ENCODE data around the gene ANTXR2.
"Not testable (repeated sequence)": the region's sequence is repeated elsewhere in the genome, so short reads cannot be mapped to it uniquely, and the experiment has no call there.

Gene ANTXR2
- total RNA-seq, result 92.4 to 108 (median 106) reads per million in 3 donors

DNA sequence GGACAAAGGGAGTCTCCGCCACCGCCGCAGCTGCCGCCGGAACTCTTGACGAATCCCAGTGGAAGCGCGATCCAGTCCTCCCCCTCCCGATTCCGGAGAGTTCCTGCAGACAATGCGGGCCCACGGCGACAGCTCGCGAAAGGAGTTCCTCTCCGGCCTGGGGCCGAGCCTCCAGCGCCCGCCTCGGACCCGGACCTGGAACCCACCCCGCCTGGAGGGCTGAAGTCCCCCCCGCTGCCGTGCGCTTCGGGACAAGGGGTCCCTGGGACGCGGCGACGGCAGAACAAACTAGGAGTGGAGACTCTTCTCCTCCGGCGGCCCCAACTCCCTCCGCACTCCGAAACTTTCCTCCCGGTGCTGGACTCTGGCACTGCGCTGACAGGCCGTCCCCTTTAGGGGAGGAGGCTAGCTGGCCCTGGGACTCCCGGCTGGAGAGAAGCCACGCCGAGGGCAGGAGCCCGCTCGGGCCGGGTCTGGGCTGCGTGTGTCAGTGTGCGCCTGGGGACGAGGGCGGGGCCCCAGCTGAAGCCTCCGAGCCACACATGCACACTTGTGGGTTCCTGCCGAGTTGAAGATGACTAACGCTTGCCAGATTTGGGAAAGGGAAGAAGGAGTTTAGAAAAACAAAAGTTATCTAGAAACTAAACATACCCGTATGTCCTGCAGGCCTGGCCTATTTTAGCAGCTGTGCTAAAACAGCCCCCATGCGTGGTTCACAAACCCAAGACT, at the start of gene ANTXR2:
ANTXR2 (minus strand) TSS at position 486 of the 729 bp plus-strand sequence. CDS start 669 bp downstream, outside the sequence.
- Histone ChIP-seq H3K4me1 (ENCODE audit: control insufficient read depth, insufficient read depth, low read length, poor library complexity, severe bottlenecking) (peaks cover 19% of the 10 kb centered on the region), H3K36me3 (ENCODE audit: control insufficient read depth, insufficient read depth, low read length) (no peaks in the 10 kb centered on the region), H3K9me3 (ENCODE audit: control insufficient read depth, low read length) (no peaks in the 10 kb centered on the region), H3K27ac (ENCODE audit: insufficient read depth, low read length, poor library complexity, severe bottlenecking) (peak within 1 kb of the TSS; percentile 95), H3K4me3 (ENCODE audit: insufficient read depth, low read depth, low read length, poor library complexity, severe bottlenecking) (peak within 1 kb of the TSS; percentile 93), H3K27me3 (replicated peaks; ENCODE audit: control insufficient read depth, insufficient read depth, low read length, poor library complexity, severe bottlenecking) (no peaks in the 10 kb centered on the region)
- peak; percentile 48 to 64 (median 56) for DNase-seq

DNA sequence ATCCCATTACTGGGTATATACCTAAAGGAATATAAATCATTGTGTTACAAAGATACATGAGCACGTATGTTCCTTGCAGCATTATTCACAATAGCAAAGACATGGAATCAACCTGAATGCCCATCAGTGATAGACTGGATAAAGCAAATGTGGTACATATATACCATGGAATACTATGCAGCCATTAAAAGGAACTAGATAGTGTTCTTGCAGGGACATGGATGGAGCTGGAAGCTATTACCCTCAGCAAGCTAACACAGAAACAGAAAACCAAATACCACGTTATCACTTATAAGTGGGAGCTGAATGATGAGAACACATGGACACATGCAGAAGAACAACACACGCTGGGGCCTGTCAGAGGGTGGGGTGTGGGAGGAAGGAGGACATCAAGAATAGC, 48.8 kb upstream of the ANTXR2 start:
- H3K27me3 ChIP-seq (replicated peaks; ENCODE audit: control insufficient read depth, insufficient read depth, low read length, poor library complexity, severe bottlenecking); H3K4me3 ChIP-seq (ENCODE audit: insufficient read depth, low read depth, low read length, poor library complexity, severe bottlenecking); DNase-seq: not testable (repeated sequence)

DNA sequence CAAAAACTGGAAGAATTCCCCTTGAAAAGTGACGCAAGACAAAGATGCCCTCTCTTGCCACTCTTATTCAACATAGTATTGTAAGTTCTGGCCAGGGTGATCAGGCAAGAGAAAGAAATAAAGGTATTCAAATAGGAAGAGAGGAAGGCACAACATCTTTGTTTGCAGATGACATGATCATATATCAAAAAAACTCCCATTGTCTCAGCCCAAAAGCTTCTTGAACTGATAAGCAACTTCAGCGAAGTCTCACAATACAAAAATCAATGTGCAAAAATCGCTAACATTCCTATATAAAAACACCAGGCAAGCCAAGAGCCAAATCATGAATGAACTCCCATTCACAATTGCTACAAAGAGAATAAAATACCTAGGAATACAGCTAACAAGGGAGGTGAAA, 46.6 kb upstream of the ANTXR2 start:
- H3K36me3 ChIP-seq (ENCODE audit: control insufficient read depth, insufficient read depth, low read length); H3K27me3 ChIP-seq (replicated peaks; ENCODE audit: control insufficient read depth, insufficient read depth, low read length, poor library complexity, severe bottlenecking); H3K4me1 ChIP-seq (ENCODE audit: control insufficient read depth, insufficient read depth, low read length, poor library complexity, severe bottlenecking); H3K27ac ChIP-seq (ENCODE audit: insufficient read depth, low read length, poor library complexity, severe bottlenecking); H3K4me3 ChIP-seq (ENCODE audit: insufficient read depth, low read depth, low read length, poor library complexity, severe bottlenecking); H3K9me3 ChIP-seq (ENCODE audit: control insufficient read depth, low read length); DNase-seq: not testable (repeated sequence)

More for the DNA sequence above, 48.8 kb upstream of the ANTXR2 start:
- not testable (repeated sequence) for H3K9me3 ChIP-seq (ENCODE audit: control insufficient read depth, low read length); H3K27ac ChIP-seq (ENCODE audit: insufficient read depth, low read length, poor library complexity, severe bottlenecking); H3K36me3 ChIP-seq (ENCODE audit: control insufficient read depth, insufficient read depth, low read length)
- H3K4me1 ChIP-seq (ENCODE audit: control insufficient read depth, insufficient read depth, low read length, poor library complexity, severe bottlenecking), result peaks cover 20% of the 10 kb centered on the region

DNA sequence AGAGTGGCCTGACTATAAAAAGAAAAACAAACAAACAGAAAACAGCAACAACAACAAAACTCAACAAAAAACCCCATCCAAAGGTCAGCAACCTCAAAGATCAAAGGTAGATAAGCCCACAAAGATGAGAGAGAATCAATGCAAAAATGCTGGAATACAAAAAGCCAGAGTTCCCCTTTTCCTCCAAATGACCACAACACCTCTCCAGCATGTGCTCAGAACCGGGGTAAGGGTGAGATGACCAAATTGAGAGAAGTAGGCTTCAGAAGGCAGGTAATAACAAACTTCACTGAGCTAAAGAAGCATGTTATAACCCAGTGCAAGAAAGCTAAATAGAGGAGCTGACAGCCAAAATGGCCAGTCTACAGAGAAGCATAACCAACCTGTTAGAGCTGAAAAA, 43.5 kb upstream of the ANTXR2 start:
- H3K27ac ChIP-seq (ENCODE audit: insufficient read depth, low read length, poor library complexity, severe bottlenecking), result no peak overlapping the region
- no peaks in the 10 kb centered on the region for H3K36me3 ChIP-seq (ENCODE audit: control insufficient read depth, insufficient read depth, low read length)
- no peaks in the 10 kb centered on the region for H3K4me1 ChIP-seq (ENCODE audit: control insufficient read depth, insufficient read depth, low read length, poor library complexity, severe bottlenecking)
- no peaks in the 10 kb centered on the region for H3K27me3 ChIP-seq (replicated peaks; ENCODE audit: control insufficient read depth, insufficient read depth, low read length, poor library complexity, severe bottlenecking)
- no peaks in the 10 kb centered on the region for H3K9me3 ChIP-seq (ENCODE audit: control insufficient read depth, low read length)
- DNase-seq, result no peak
- H3K4me3 ChIP-seq (ENCODE audit: insufficient read depth, low read depth, low read length, poor library complexity, severe bottlenecking), result no peak overlapping the region

DNA sequence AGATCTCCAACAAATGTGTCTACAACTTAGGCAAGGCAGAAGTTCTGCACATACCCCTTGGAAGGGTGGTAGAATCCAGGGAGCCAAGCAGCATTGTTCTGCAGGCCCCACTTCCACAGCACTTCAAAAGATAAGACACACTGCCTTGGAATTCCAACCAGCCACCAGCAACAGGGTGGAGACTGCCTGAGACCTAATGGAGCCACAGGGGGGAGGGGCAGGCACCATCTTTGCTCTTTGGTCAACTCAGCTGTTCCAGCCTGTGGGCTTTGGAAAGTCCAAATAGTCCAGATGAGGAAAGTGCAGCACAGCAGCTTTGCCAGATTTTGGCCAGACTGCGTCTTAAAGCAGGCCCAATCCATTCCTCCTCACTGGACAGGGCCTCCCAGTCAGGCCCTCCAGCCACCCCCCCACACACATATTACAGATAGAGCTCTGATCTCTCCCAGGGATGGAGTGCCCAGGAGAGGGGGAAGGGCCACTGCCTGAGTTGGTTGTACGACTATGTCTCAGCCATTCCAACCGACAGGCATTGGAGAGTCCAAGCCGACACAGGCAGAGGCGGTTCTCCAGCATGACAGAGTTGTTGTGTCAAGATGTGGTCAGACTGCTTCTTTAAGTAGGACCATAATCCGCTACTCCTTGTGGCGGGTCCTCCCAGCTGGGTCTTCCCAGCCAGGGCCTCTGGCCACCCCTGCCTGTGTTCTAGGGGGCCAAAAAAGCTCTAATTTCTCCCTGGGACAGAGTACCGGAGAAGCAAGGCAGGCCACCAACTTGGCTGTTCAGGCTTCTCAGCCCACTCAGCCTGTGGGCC, 42.5 kb upstream of the ANTXR2 start:
- Histone ChIP-seq H3K4me1 (ENCODE audit: control insufficient read depth, insufficient read depth, low read length, poor library complexity, severe bottlenecking) (no peaks in the 10 kb centered on the region), H3K27me3 (replicated peaks; ENCODE audit: control insufficient read depth, insufficient read depth, low read length, poor library complexity, severe bottlenecking) (no peaks in the 10 kb centered on the region), H3K36me3 (ENCODE audit: control insufficient read depth, insufficient read depth, low read length) (no peaks in the 10 kb centered on the region), H3K4me3 (ENCODE audit: insufficient read depth, low read depth, low read length, poor library complexity, severe bottlenecking) (no peak overlapping the region), H3K27ac (ENCODE audit: insufficient read depth, low read length, poor library complexity, severe bottlenecking) (no peak overlapping the region), H3K9me3 (ENCODE audit: control insufficient read depth, low read length) (no peaks in the 10 kb centered on the region)
- DNase-seq, result no peak

- no peak overlapping the region for H3K27ac ChIP-seq (ENCODE audit: insufficient read depth, low read length, poor library complexity, severe bottlenecking)
- no peak for DNase-seq
- no peaks in the 10 kb centered on the region for H3K4me1 ChIP-seq (ENCODE audit: control insufficient read depth, insufficient read depth, low read length, poor library complexity, severe bottlenecking)
- no peaks in the 10 kb centered on the region for H3K9me3 ChIP-seq (ENCODE audit: control insufficient read depth, low read length)
- no peak overlapping the region for H3K4me3 ChIP-seq (ENCODE audit: insufficient read depth, low read depth, low read length, poor library complexity, severe bottlenecking)
- no peaks in the 10 kb centered on the region for H3K36me3 ChIP-seq (ENCODE audit: control insufficient read depth, insufficient read depth, low read length)
- no peaks in the 10 kb centered on the region for H3K27me3 ChIP-seq (replicated peaks; ENCODE audit: control insufficient read depth, insufficient read depth, low read length, poor library complexity, severe bottlenecking)
Observed at GRCh38 chr4:80114732-80115265, 41.8 kb upstream of the ANTXR2 start.

GRCh38 chr4:80113615-80114014, 40.6 kb upstream of the ANTXR2 start:
- Histone ChIP-seq H3K27me3 (replicated peaks; ENCODE audit: control insufficient read depth, insufficient read depth, low read length, poor library complexity, severe bottlenecking) (no peaks in the 10 kb centered on the region), H3K9me3 (ENCODE audit: control insufficient read depth, low read length) (no peaks in the 10 kb centered on the region), H3K4me3 (ENCODE audit: insufficient read depth, low read depth, low read length, poor library complexity, severe bottlenecking) (no peak overlapping the region), H3K36me3 (ENCODE audit: control insufficient read depth, insufficient read depth, low read length) (no peaks in the 10 kb centered on the region), H3K27ac (ENCODE audit: insufficient read depth, low read length, poor library complexity, severe bottlenecking) (no peak overlapping the region), H3K4me1 (ENCODE audit: control insufficient read depth, insufficient read depth, low read length, poor library complexity, severe bottlenecking) (no peaks in the 10 kb centered on the region)
- no peak for DNase-seq

DNA sequence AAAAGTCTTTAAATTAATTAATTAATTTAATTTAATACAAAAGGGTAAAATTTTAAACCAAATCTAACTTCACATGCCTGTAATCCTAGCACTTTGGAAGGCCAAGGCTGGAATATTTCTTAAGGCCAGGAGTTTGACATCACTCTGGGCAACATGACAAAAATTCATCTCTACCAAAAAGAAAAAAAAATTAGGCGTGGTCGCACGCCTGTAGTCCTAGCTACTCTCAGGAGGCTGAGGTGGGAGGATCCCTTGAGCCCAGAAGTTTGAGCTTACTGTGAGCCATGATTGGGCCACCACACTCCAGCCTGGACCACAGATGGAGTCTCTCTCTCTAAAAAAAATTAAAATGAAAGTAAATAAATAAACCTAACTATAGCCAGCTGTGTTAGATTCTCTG, 39.2 kb upstream of the ANTXR2 start:
- H3K9me3 ChIP-seq (ENCODE audit: control insufficient read depth, low read length), result no peaks in the 10 kb centered on the region
- H3K27ac ChIP-seq (ENCODE audit: insufficient read depth, low read length, poor library complexity, severe bottlenecking), result no peak overlapping the region
- H3K36me3 ChIP-seq (ENCODE audit: control insufficient read depth, insufficient read depth, low read length), result no peaks in the 10 kb centered on the region
- H3K27me3 ChIP-seq (replicated peaks; ENCODE audit: control insufficient read depth, insufficient read depth, low read length, poor library complexity, severe bottlenecking), result no peaks in the 10 kb centered on the region
- H3K4me1 ChIP-seq (ENCODE audit: control insufficient read depth, insufficient read depth, low read length, poor library complexity, severe bottlenecking), result no peaks in the 10 kb centered on the region
- no peak for DNase-seq
- H3K4me3 ChIP-seq (ENCODE audit: insufficient read depth, low read depth, low read length, poor library complexity, severe bottlenecking), result no peak overlapping the region

DNA sequence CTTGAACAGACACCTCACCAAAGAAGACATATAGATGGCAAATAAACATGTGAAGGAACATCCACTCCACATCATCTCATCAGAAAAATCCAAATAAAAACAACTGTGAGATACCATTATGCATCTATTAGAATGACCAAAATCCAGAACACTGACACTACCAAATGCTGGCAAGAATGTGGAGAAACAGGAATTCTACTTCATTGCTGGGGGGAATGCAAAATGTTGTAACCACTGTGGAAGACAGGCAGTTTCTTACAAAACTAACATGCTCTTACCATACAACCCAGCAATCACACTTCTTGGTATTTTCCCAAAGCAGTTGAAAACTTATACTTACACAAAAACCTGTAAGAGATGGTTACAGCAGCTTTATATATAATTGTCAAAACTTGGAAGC, 38.2 kb upstream of the ANTXR2 start:
- Histone ChIP-seq H3K27me3 (replicated peaks; ENCODE audit: control insufficient read depth, insufficient read depth, low read length, poor library complexity, severe bottlenecking) (no peaks in the 10 kb centered on the region), H3K4me1 (ENCODE audit: control insufficient read depth, insufficient read depth, low read length, poor library complexity, severe bottlenecking) (no peaks in the 10 kb centered on the region), H3K9me3 (ENCODE audit: control insufficient read depth, low read length) (no peaks in the 10 kb centered on the region)

DNA sequence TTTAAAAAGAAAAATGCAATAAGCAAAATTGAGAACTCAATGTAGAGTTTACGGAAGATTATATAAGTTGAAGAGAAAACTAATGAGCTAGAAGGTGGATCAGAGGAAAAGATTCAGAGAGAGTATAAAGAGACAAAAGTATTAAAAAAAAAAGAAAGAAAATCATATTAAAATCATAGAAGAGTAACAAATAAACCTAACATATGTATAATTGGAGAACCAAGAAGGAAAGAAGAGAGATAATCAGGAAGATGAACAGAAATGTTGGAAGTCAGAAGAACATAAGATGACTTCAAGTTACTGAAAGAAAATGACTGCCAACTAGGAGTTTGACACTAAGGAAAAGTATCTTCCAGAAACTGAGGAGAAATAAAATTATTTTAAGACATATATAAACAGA, 34.3 kb upstream of the ANTXR2 start:
- DNase-seq, result no peak
- Histone ChIP-seq H3K4me1 (ENCODE audit: control insufficient read depth, insufficient read depth, low read length, poor library complexity, severe bottlenecking) (no peaks in the 10 kb centered on the region), H3K9me3 (ENCODE audit: control insufficient read depth, low read length) (no peaks in the 10 kb centered on the region), H3K27ac (ENCODE audit: insufficient read depth, low read length, poor library complexity, severe bottlenecking) (no peak overlapping the region), H3K4me3 (ENCODE audit: insufficient read depth, low read depth, low read length, poor library complexity, severe bottlenecking) (no peak overlapping the region), H3K27me3 (replicated peaks; ENCODE audit: control insufficient read depth, insufficient read depth, low read length, poor library complexity, severe bottlenecking) (no peaks in the 10 kb centered on the region), H3K36me3 (ENCODE audit: control insufficient read depth, insufficient read depth, low read length) (no peaks in the 10 kb centered on the region)

More for the DNA sequence above, 38.2 kb upstream of the ANTXR2 start:
- no peaks in the 10 kb centered on the region for H3K36me3 ChIP-seq (ENCODE audit: control insufficient read depth, insufficient read depth, low read length)
- no peak for DNase-seq
- H3K4me3 ChIP-seq (ENCODE audit: insufficient read depth, low read depth, low read length, poor library complexity, severe bottlenecking), result no peak overlapping the region
- H3K27ac ChIP-seq (ENCODE audit: insufficient read depth, low read length, poor library complexity, severe bottlenecking), result no peak overlapping the region

Data from effector memory CD4-positive, alpha-beta T cell (primary cell).